HL-60 (cell line): ENCODE results near the gene P2RX2.

Experiments used
- GABPA ChIP-seq: IDR thresholded peaks from 2 replicates; pipeline ENCODE4 v1.6.1; 2012; ENCODE audit warnings: low read depth
- POLR2AphosphoS5 ChIP-seq: IDR thresholded peaks from 2 replicates; pipeline ENCODE4 v1.6.1; 2012; ENCODE audit warnings: low read depth
- TF ChIP-seq, protein P1 (sequence below): IDR thresholded peaks from one replicate; pipeline ENCODE4 v1.5.1; 2011; ENCODE audit warnings: low read length, control low read depth, inconsistent platforms; ENCODE audit not compliant: insufficient read depth

DNA sequence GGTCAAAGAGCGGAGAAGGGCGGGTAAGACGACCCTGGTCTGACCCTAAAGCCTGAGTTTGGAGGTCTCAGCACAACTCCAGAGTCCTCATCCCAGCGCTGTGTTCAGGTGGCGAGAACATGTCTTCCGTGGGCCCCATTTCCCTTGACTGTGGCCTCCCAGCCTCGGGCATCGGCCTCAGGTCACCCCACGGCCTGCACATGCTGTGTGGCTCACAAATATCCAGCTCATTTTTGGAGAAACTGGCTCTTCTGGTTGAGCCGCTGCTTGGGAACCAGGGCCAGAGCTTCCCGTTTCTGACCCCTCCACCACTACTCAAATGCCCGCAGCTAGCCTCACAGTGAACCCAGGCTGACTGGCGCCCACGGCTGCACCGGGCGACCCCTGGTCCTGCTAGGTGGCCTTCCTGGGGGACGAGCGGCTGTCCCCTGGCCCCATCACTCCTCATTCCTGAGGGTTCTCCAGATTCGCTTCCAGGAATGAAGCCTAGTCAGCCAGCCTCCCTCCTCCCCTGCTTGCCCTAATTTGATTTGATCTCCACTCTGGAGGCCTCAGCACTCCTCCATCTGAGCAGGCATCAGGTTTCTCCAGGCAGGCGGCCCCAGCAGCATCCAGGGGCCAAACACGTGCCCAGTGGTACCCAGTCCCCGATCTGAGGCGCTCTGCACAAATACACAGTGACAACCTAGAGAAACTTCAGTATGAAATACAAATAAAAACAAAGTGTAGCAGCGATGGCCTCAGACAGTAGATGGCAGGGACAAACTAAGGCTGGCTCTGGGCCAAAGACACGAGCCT, 4.7 kb downstream of the P2RX2 start:
- TF ChIP-seq, protein P1, sequence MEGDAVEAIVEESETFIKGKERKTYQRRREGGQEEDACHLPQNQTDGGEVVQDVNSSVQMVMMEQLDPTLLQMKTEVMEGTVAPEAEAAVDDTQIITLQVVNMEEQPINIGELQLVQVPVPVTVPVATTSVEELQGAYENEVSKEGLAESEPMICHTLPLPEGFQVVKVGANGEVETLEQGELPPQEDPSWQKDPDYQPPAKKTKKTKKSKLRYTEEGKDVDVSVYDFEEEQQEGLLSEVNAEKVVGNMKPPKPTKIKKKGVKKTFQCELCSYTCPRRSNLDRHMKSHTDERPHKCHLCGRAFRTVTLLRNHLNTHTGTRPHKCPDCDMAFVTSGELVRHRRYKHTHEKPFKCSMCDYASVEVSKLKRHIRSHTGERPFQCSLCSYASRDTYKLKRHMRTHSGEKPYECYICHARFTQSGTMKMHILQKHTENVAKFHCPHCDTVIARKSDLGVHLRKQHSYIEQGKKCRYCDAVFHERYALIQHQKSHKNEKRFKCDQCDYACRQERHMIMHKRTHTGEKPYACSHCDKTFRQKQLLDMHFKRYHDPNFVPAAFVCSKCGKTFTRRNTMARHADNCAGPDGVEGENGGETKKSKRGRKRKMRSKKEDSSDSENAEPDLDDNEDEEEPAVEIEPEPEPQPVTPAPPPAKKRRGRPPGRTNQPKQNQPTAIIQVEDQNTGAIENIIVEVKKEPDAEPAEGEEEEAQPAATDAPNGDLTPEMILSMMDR, result no peak
- no peak for TF ChIP-seq GABPA
- TF ChIP-seq POLR2AphosphoS5, result 0 out of 2 replicates have a peak, but pooled peaks have one; percentile 6
